AG09319 (cell line): ENCODE measurements around the gene MOB2.

Experiments
- DNase-seq: peaks from one replicate; pipeline ENCODE4 v3.0.0-alpha.2; 2010; ENCODE audit warnings: low read depth; ENCODE audit errors: extremely low read depth
- CTCF ChIP-seq: IDR thresholded peaks from 2 replicates; pipeline ENCODE4 v1.5.1; 2011; ENCODE audit warnings: low read depth, mild to moderate bottlenecking, inconsistent platforms, low read length, moderate library complexity

MOB2 gene

DNA sequence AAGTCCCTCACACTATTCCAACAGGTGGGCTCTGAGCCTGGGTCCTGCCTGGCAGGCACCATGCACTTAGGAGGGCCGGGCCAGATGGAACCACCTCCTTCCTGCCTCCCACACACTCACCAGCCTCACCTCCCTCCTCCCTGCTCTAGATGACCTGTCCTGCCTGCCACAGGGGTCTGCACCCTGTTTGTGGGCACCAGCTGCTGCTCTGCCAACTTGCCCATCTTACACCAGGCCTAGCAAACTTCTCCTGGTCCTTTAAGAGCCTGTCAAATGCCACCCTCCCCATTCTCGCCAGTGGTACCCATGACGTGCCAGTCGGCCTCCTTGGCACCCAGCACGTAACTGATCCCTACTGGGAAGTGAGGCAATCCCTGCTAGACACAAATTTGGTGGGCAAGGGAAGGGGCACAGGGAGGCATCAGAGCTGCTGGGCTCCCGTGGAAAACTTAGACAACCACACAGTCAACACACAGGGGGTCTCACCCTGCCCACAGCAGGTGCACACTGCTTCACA lies 3.1 kb downstream of the MOB2 start:
- TF ChIP-seq CTCF = no peak
- no peak for DNase-seq

- DNase-seq = no peak
- TF ChIP-seq CTCF = no peak; the same call in 1 of the 2 replicates
These were observed 3.8 kb downstream of the MOB2 start for GRCh38 chr11:1482581-1483444.

GRCh38 chr11:1481861-1482441 lies 4.6 kb downstream of the MOB2 start:
- no peak for TF ChIP-seq CTCF
- no peak for DNase-seq

DNA sequence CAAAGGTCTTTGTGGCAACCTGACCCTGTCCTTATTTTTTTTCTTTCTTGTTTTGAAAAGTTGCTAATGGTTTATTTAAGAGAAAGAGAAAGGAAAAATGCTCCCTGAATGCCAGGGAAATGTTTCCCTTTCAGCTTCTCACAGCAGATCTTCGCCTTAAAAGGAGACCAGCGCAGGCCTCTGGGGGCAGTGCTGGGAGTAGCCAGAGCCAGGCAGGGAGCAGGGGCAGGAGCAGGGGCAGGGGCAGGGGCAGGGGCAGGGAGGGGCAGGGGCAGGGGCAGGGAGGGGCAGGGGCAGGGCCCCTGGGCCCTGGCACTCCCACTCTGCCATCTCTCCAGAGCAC lies 5.1 kb downstream of the MOB2 start:
- TF ChIP-seq CTCF = no peak

DNA sequence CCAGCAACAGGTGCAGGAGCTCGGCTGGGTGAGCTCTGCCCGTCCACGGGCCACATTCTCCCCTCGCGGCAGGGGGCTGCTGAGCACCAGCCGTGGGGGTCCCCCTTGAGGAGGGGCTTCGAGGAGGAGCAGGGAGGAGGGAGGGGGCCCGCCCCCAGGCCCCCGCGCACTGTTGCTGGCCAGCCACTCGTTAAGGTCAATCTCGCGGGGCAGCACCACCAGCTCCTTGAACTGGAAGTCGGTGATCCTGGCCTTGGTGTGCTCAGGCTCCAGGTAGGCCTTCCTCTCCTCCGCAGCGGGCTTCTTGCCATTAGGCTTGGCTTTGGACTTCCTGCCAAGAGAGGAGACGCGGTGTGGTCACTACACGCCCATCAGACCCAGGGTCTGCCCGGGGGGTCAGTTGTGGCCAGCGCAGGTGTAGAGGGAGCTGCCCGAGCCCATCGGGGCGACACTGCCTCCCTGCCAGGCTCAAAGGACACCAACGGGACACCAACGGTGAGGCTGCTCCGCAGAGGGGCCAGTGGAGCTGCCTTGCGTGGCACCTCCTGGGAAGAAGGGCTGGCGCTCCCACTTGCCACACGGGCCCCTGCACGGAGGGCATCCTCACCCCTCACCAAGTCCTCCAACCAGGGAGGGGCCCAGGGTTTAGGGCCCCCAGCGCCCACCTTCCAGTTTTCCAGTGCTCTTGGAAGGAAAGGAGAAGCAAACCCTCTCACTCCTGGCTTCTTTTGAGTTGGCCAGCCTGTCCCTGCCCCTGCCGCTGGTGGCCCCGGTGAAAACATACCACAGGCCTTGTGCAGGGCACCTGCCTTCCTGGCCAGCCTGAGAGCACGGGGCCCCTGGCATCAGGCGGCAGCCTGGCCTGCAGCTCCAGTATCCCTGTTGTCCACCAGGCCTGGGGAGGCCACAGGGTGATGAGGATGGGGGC lies 5.8 kb downstream of the MOB2 start:
- no peak for TF ChIP-seq CTCF
- DNase-seq = no peak

More for the DNA sequence above, 5.1 kb downstream of the MOB2 start:
- no peak for DNase-seq

DNA sequence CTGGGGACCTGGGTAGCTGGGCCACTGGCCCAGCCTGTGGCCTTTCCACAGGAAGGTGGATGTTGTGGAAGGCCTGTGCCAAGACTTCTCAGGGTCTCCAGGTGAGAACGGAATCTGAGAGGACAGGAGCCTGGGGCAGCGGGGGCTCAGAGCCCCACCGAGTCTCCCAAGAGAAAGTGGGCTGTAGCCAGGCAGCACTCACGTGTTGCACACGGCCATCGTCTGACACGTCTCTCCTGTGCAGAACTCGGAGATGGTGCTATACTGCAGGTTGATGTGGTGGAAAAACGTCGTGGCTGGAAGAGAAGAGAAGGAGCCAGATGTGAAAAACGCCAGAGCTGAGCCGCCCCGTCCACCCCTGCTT lies 6.4 kb downstream of the MOB2 start:
- no peak for DNase-seq
- TF ChIP-seq CTCF = no peak

DNA sequence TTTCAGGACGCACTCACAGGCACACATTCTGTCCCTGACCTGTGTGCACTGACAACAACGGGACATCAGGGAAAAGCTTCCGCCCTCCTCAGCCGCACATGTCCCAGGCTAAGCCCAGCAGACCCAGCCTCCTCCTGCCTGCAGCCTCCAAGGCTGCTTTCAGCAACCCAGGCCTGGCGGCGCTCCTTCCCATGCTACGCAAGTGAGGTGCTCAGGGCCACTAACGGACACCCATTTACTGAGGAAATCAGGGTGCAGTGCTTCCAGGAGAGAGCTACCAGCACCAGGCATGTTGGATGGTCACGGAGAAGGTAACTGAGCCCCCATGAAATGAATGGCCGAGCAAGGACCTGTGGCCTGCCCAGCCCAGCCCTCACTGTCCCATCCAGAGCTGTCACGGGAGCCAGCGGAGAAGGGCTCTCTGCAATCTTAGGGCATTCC lies 6.9 kb downstream of the MOB2 start:
- no peak for TF ChIP-seq CTCF
- DNase-seq = no peak
